ENCODE results near the gene RAB37. TPM values are rescaled to one million over a fixed set of nuclear protein-coding genes. Genes with fewer than 3 reads are reported as not detected.

RAB37 gene
- polyA plus RNA-seq, 1 of the 3 experiments (the other 2 are of a cell fraction), result 0.25 TPM

DNA sequence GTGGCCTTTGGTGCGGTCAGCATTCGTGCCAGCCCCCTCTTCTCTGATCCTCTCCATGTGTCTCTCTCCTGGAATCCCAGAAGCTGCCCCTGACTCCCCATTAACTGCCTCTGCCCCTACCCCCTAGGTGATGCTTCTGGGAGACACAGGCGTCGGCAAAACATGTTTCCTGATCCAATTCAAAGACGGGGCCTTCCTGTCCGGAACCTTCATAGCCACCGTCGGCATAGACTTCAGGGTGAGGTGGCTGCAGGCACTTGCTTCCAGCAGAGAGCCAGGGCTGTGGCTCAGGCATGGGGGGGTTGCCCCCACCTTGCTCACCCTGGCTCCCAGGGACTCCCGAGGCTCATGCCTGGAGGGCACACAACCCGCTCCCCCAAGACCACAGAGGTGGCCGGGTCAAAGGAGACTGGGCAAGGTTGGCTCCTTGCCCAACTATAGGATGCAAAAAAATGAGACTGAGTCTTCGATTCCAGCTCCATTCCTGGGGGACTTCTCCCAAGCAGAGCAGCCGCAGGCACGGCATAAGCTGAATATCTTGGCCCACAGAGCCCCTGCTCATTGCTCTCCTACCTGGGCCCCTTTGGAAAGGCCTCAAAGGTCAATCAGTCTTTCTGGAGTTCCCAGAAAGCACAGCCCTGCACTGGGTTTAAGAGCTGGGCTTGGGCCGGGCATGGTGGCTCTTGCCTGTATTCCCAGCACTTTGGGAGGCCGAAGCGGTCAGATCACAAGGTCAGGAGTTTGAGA lies 3.8 kb downstream of the RAB37 start:
- no peaks in the 10 kb centered on the region for H3K9me2 ChIP-seq
- ChIA-PET POLR2A (interaction anchor here (0.6 kb wide), 1 partner anchor 66 kb away, joined by 3 read pairs; no protein-coding TSS in a partner anchor), CTCF (interaction anchor here (0.9 to 8.2 kb wide), 10 partner anchors 28 to 175 kb away, joined by 3 to 301 read pairs (median 8); partner anchors contain the start of gene NAT9)
- TF ChIP-seq MXI1 (IDR thresholded peaks at IDR 0.05; ENCODE audit: low read depth, low read length) (no peak), GATA2 (CRISPR knock-in tag; IDR thresholded peaks at IDR 0.05) (no peak), NFIC (IDR thresholded peaks at IDR 0.05; ENCODE audit: borderline replicate concordance) (no peak), JUND (IDR thresholded peaks at IDR 0.05) (no peak), EZH2phosphoT487 (IDR thresholded peaks at IDR 0.05; ENCODE audit: borderline replicate concordance, low read depth) (no peak), MEF2A (IDR thresholded peaks at IDR 0.05; ENCODE audit: borderline replicate concordance, low read depth) (no peak), CTCF (IDR thresholded peaks at IDR 0.05) (no peak), RAD21 (IDR thresholded peaks at IDR 0.05; ENCODE audit: low read length) (no peak)
- TF ChIP-seq, protein P1, sequence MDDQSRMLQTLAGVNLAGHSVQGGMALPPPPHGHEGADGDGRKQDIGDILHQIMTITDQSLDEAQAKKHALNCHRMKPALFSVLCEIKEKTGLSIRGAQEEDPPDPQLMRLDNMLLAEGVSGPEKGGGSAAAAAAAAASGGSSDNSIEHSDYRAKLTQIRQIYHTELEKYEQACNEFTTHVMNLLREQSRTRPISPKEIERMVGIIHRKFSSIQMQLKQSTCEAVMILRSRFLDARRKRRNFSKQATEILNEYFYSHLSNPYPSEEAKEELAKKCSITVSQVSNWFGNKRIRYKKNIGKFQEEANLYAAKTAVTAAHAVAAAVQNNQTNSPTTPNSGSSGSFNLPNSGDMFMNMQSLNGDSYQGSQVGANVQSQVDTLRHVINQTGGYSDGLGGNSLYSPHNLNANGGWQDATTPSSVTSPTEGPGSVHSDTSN (IDR thresholded peaks at IDR 0.05), result no peak
- 83% methylated on average over 11 of the region's 17 CpGs for WGBS (ENCODE audit: low lambda C conversion rate)
- H2AFZ ChIP-seq (ENCODE audit: low read depth), result no peak overlapping the region
- no peak overlapping the region for H3K9ac ChIP-seq
- H3K4me1 ChIP-seq (ENCODE audit: control insufficient read depth in 1 of 2, insufficient read depth in 2 of 2, low read depth in 1 of 2, low read length in 1 of 2), result peaks cover 0 to 3% of the 10 kb centered on the region in 2 experiments; a peak in 1 of 4 replicates
- no peak overlapping the region for H3K27ac ChIP-seq (ENCODE audit: low read depth in 2 of 2, low read length in 1 of 2)
- H4K20me1 ChIP-seq (ENCODE audit: insufficient read depth), result no peaks in the 10 kb centered on the region
- DNase-seq, result no peak
- no peaks in the 10 kb centered on the region for H3K36me3 ChIP-seq (replicated peaks in 1 of 2; ENCODE audit: control insufficient read depth in 1 of 2, insufficient read depth in 2 of 2, low read length in 1 of 2)
- peaks cover 35% of the 10 kb centered on the region for H3K27me3 ChIP-seq (ENCODE audit: insufficient read depth)
- no peak overlapping the region for H3K4me3 ChIP-seq (ENCODE audit: low read depth in 2 of 2, low read length in 1 of 2)
- H3K4me2 ChIP-seq, result no peak overlapping the region
- no peaks in the 10 kb centered on the region for H3K79me2 ChIP-seq (ENCODE audit: insufficient read depth)
- peaks cover 1% of the 10 kb centered on the region for H3F3A ChIP-seq (replicated peaks; ENCODE audit: insufficient read depth)
- no peaks in the 10 kb centered on the region for H3K9me3 ChIP-seq

DNA sequence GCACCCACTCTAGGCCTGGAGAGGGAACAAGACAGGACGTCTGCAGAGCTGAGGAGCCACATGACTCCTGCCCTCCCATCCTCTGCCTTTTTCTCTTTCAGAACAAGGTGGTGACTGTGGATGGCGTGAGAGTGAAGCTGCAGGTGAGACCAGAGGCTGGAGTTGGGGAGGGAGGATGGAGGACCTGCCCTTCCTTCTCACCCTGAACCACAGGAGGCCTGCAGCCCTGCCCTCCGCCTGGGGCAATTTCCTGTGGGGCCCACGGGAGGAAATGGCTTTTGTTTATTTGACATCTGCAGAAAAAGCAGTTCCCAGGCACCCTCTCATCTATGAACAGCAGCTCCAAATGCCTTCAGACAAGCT lies 5.1 kb downstream of the RAB37 start:
- no peaks in the 10 kb centered on the region for H3K36me3 ChIP-seq (replicated peaks in 1 of 2; ENCODE audit: control insufficient read depth in 1 of 2, insufficient read depth in 2 of 2, low read length in 1 of 2)
- TF ChIP-seq USF2 (IDR thresholded peaks at IDR 0.05; ENCODE audit: borderline replicate concordance, low read depth, low read length) (no peak), FOSL2 (IDR thresholded peaks at IDR 0.05; ENCODE audit: borderline replicate concordance, low read depth) (no peak)

More for the DNA sequence above, 5.1 kb downstream of the RAB37 start:
- no peak for DNase-seq
- H3K4me3 ChIP-seq (ENCODE audit: low read depth in 2 of 2, low read length in 1 of 2), result no peak overlapping the region
- H3K79me2 ChIP-seq (ENCODE audit: insufficient read depth), result no peaks in the 10 kb centered on the region
- H4K20me1 ChIP-seq (ENCODE audit: insufficient read depth), result no peaks in the 10 kb centered on the region
- peaks cover 10% of the 10 kb centered on the region for H3F3A ChIP-seq (replicated peaks; ENCODE audit: insufficient read depth)
- CTCF ChIA-PET, result interaction anchor here (0.6 to 8.2 kb wide), 9 partner anchors 26 to 176 kb away, joined by 3 to 301 read pairs (median 9); partner anchors contain the start of gene NAT9
- H3K9ac ChIP-seq, result no peak overlapping the region
- no peak overlapping the region for H3K4me2 ChIP-seq
- no peaks in the 10 kb centered on the region for H3K9me3 ChIP-seq
- peaks cover 0 to 3% of the 10 kb centered on the region in 2 experiments; a peak in 1 of 4 replicates for H3K4me1 ChIP-seq (ENCODE audit: control insufficient read depth in 1 of 2, insufficient read depth in 2 of 2, low read depth in 1 of 2, low read length in 1 of 2)
- no peak overlapping the region for H2AFZ ChIP-seq (ENCODE audit: low read depth)
- 21% methylated on average over 4 of the region's 4 CpGs for WGBS (ENCODE audit: low lambda C conversion rate)
- peaks cover 22% of the 10 kb centered on the region for H3K27me3 ChIP-seq (ENCODE audit: insufficient read depth)
- no peak overlapping the region for H3K27ac ChIP-seq (ENCODE audit: low read depth in 2 of 2, low read length in 1 of 2)
- POLR2A ChIA-PET, result interaction anchor here (1.0 kb wide), 1 partner anchor 32 kb away, joined by 3 read pairs; no protein-coding TSS in a partner anchor
- H3K9me2 ChIP-seq, result no peaks in the 10 kb centered on the region

All from SK-N-SH (cell line).